ENCODE results near the gene LRP1. TPM values are rescaled to one million over a fixed set of nuclear protein-coding genes. Genes with fewer than 3 reads are reported as not detected.

LRP1 gene
- total RNA-seq, 4 donors from 2014 or later: 83.1 to 149 (median 106) TPM

DNA sequence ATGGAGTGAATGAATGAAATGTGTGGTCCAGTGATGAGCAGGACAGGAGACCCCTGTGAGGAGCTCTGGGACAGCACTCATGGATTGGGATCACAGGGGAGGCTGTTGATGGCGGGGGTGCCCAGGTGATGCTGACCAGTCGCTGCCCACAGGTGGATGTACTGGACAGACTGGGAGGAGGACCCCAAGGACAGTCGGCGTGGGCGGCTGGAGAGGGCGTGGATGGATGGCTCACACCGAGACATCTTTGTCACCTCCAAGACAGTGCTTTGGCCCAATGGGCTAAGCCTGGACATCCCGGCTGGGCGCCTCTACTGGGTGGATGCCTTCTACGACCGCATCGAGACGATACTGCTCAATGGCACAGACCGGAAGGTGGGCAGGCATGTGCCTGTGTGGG, 32.5 kb downstream of the LRP1 start:
- no peaks in the 10 kb centered on the region for H3K27me3 ChIP-seq
- H3K4me1 ChIP-seq: peaks cover 22% of the 10 kb centered on the region
- no peak overlapping the region for H3K27ac ChIP-seq
- no peak overlapping the region for H3K4me3 ChIP-seq
- H3K9me3 ChIP-seq: no peaks in the 10 kb centered on the region
- WGBS: 94% methylated on average over 13 of the region's 14 CpGs
- TF ChIP-seq POLR2A (IDR thresholded peaks at IDR 0.05): no peak
- TF ChIP-seq EP300 (IDR thresholded peaks at IDR 0.05): no peak
- no peak for TF ChIP-seq POLR2AphosphoS5 (IDR thresholded peaks at IDR 0.05)
- H3K36me3 ChIP-seq: peaks cover 75% of the 10 kb centered on the region
- no peak for DNase-seq (ENCODE audit: low spot score in 2 of 2)

DNA sequence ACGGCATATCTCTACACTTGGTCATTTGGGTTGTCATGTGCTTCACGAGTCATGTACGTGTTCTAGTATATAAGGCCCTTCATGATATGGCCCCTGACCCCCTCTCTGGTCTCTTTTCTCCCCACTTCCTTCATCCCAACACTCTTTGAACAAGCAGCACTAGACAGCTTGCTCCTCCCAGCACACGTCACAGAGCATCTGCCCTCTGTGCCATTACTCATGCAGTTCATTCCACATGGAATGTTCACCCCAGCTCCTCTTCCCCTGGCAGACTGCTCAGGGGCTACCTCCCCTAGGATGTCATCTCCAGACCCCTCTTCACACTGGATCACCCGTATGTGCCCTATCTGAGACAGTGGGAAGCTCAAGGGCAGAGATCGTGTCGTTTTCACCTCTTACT, 33.2 kb downstream of the LRP1 start:
- Histone ChIP-seq H3K9me3 (no peaks in the 10 kb centered on the region), H3K27ac (no peak overlapping the region), H3K4me1 (peaks cover 29% of the 10 kb centered on the region), H3K36me3 (peaks cover 72% of the 10 kb centered on the region), H3K4me3 (no peak overlapping the region), H3K27me3 (no peaks in the 10 kb centered on the region)
- no peak for TF ChIP-seq POLR2A (IDR thresholded peaks at IDR 0.05)
- 94% methylated on average over 7 of the region's 7 CpGs for WGBS
- DNase-seq (ENCODE audit: low spot score in 2 of 2): no peak

DNA sequence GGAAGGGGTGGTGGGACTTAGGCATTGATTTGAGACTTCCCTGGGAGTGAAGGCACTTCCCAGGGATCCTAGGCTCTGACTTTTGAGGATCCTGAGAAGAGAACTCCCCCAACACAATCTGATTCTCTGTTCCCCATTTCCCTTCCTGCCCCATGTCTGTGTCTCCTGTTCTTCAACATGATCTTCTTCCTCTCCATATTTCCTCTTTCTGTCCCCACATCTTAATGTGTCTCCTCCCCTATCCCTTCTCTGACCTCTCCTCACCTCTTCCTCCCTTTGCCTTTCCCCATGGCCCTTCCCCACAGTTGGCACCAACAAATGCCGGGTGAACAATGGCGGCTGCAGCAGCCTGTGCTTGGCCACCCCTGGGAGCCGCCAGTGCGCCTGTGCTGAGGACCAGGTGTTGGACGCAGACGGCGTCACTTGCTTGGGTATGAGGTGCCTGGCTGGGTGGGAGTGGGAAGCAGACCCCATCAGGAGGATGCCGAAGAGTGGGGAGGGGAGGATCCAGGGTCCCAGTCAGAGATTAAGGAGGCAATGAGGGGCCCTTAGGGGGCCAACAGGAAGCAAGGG, 34.4 kb downstream of the LRP1 start:
- no peak overlapping the region for H3K27ac ChIP-seq
- TF ChIP-seq POLR2A (IDR thresholded peaks at IDR 0.05) (no peak), POLR2AphosphoS5 (IDR thresholded peaks at IDR 0.05) (no peak), EP300 (IDR thresholded peaks at IDR 0.05) (no peak)
- TF ChIP-seq, protein P1, sequence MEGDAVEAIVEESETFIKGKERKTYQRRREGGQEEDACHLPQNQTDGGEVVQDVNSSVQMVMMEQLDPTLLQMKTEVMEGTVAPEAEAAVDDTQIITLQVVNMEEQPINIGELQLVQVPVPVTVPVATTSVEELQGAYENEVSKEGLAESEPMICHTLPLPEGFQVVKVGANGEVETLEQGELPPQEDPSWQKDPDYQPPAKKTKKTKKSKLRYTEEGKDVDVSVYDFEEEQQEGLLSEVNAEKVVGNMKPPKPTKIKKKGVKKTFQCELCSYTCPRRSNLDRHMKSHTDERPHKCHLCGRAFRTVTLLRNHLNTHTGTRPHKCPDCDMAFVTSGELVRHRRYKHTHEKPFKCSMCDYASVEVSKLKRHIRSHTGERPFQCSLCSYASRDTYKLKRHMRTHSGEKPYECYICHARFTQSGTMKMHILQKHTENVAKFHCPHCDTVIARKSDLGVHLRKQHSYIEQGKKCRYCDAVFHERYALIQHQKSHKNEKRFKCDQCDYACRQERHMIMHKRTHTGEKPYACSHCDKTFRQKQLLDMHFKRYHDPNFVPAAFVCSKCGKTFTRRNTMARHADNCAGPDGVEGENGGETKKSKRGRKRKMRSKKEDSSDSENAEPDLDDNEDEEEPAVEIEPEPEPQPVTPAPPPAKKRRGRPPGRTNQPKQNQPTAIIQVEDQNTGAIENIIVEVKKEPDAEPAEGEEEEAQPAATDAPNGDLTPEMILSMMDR (IDR thresholded peaks at IDR 0.05): no peak
- peaks cover 39% of the 10 kb centered on the region for H3K4me1 ChIP-seq
- DNase-seq (ENCODE audit: low spot score in 2 of 2): no peak
- H3K27me3 ChIP-seq: no peaks in the 10 kb centered on the region
- WGBS: 91% methylated on average over 8 of the region's 8 CpGs
- no peak overlapping the region for H3K4me3 ChIP-seq
- peaks cover 78% of the 10 kb centered on the region for H3K36me3 ChIP-seq
- no peaks in the 10 kb centered on the region for H3K9me3 ChIP-seq

DNA sequence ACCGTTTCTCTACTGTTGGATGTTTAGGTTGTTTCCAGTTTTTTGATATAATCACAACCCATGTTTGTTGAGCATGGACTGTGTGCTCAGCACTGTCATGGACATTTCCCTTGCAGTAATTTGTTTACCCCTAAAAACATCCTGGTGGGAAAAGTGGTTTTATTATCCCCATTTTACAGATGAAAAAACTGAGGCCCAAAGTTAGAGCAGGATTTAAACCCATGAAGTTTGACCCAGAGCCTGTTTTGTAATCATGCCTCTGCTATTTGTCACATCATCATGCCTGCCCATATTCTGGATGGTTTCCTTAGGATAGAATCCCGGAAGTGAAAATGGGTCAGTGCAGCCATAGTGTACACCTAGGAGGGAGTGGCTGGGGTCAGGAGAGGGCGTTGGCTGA, 36.2 kb downstream of the LRP1 start:
- TF ChIP-seq EP300 (IDR thresholded peaks at IDR 0.05) (no peak), POLR2AphosphoS5 (IDR thresholded peaks at IDR 0.05) (no peak), POLR2A (IDR thresholded peaks at IDR 0.05) (no peak)
- TF ChIP-seq, protein P1 (IDR thresholded peaks at IDR 0.05): no peak
- WGBS: 75% methylated on average over 3 of the region's 3 CpGs
- Histone ChIP-seq H3K27me3 (no peaks in the 10 kb centered on the region), H3K9me3 (no peaks in the 10 kb centered on the region), H3K4me1 (peaks cover 31% of the 10 kb centered on the region), H3K27ac (no peak overlapping the region), H3K36me3 (peaks cover 81% of the 10 kb centered on the region), H3K4me3 (no peak overlapping the region)
- DNase-seq (ENCODE audit: low spot score in 2 of 2): no peak

DNA sequence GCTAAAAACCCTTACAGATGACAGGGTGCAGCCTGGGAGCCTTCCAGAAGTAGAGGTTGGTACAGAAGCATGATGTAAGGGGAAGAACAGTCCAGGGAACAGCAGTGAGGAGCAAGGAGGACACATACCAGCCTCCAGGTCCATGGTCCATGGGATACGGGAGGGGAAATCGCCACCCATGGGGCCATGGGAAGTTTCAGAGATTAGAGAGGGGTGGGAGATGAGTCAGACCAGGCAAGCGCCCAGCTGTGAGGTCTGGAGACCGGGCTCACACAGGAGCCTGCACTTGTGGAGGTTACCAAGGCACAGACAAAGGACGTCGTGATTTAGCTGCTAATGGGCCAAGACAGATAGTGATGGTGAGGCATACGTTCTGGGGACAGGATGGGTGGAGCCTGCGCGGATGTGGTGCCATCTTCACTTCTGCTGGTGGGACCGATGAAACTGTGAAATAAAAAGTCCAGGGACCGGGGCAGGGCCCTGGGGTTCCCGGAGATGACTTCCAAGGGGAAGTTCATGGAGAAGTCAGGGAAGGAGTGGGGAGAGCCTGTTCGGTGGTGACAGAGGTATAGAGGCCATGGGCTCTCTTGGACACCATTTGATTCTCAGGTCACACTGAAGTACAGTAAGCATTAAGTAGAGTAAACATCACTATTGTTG, 36.8 kb downstream of the LRP1 start:
- no peaks in the 10 kb centered on the region for H3K27me3 ChIP-seq
- H3K27ac ChIP-seq: no peak overlapping the region
- H3K4me1 ChIP-seq: peaks cover 37% of the 10 kb centered on the region
- WGBS: 82% methylated on average over 13 of the region's 13 CpGs
- DNase-seq (ENCODE audit: low spot score in 2 of 2): no peak
- peaks cover 81% of the 10 kb centered on the region for H3K36me3 ChIP-seq
- no peak overlapping the region for H3K4me3 ChIP-seq
- H3K9me3 ChIP-seq: no peaks in the 10 kb centered on the region
- TF ChIP-seq POLR2AphosphoS5 (IDR thresholded peaks at IDR 0.05) (no peak), EP300 (IDR thresholded peaks at IDR 0.05) (no peak), POLR2A (IDR thresholded peaks at IDR 0.05) (no peak)
- TF ChIP-seq, protein P1 (IDR thresholded peaks at IDR 0.05): no peak

DNA sequence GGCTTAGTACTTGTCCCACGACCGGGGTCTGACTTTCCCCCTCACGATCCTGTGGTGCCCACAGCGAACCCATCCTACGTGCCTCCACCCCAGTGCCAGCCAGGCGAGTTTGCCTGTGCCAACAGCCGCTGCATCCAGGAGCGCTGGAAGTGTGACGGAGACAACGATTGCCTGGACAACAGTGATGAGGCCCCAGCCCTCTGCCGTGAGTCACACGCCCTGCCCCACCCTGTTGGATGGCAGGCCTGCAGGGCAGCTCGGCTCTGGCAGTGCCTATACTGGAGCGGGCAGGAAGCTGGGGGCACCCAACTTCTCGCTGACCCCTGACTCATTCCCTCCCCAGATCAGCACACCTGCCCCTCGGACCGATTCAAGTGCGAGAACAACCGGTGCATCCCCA, 37.5 kb downstream of the LRP1 start:
- WGBS: 51% methylated on average over 11 of the region's 19 CpGs
- TF ChIP-seq EP300 (IDR thresholded peaks at IDR 0.05) (no peak), POLR2AphosphoS5 (IDR thresholded peaks at IDR 0.05) (no peak), POLR2A (IDR thresholded peaks at IDR 0.05) (no peak)
- TF ChIP-seq, protein P1 (IDR thresholded peaks at IDR 0.05): no peak
- Histone ChIP-seq H3K27ac (no peak overlapping the region), H3K4me1 (peaks cover 44% of the 10 kb centered on the region), H3K4me3 (no peak overlapping the region), H3K9me3 (no peaks in the 10 kb centered on the region), H3K36me3 (peaks cover 75% of the 10 kb centered on the region), H3K27me3 (no peaks in the 10 kb centered on the region)
- DNase-seq (ENCODE audit: low spot score in 2 of 2): no peak
